ENCODE measurements around the gene CDKAL1. TPM values are rescaled to one million over a fixed set of nuclear protein-coding genes. Genes with fewer than 3 reads are reported as not detected.

CDKAL1 gene
- total and polyA plus RNA-seq, 9 of the 15 experiments (the other 6 are each of a cell fraction or from before 2014, with no cell fraction given): 11.2 to 36.3 (median 20.1) TPM

GRCh38 chr6:20629509-20629908, 95.3 kb downstream of the CDKAL1 start (continued):
- TF ChIP-seq ZNF239 (CRISPR knock-in tag; IDR thresholded peaks at IDR 0.05) (no peak), ZNF133 (CRISPR knock-in tag; IDR thresholded peaks at IDR 0.05) (no peak), SRSF7 (optimal IDR thresholded peaks at IDR 0.05; ENCODE audit: low read depth, low read length) (no peak), RFX1 (IDR thresholded peaks at IDR 0.05) (no peak)

DNA sequence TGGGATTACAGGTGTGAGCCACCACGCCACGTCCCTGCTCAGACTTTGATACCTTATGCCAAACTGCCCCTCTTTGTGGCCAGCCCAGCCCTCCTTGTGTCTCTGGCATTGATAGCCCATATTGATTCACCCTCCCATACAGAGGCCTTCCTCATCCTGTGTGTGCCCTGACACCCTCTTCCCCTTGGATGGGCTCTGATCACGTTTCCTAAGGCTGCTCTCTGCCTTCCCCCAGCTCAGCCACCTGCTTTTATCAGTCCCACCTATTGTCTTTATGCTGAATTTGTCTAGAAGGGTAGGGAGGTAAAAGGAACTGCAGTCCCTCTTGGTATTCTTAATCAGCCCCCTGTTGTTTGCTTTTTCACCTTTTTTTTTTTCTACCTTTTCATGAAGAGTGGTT, 95.9 kb downstream of the CDKAL1 start:
- DNase-seq (ENCODE audit: extremely low read depth in 1 of 4, low spot score in 3 of 4) (no peak), FAIRE-seq (no peak), ATAC-seq (no peak)
- in situ Hi-C loops (cut with MboI): no loop called here
- intact Hi-C loops (cut with micrococcal nuclease): no loop called here
- H3K4me3 ChIP-seq: no peak overlapping the region
- no peaks in the 10 kb centered on the region for H3K4me1 ChIP-seq (replicated peaks in 1 of 2; ENCODE audit: control insufficient read depth in 2 of 2, insufficient read depth in 2 of 2, low read length in 2 of 2)
- ChIA-PET CTCF (ENCODE audit: low intra/inter-chr PET ratio) (no interaction called here), POLR2A (no interaction called here)
- H3K9me3 ChIP-seq (replicated peaks; ENCODE audit: control insufficient read depth, insufficient read depth, low read depth, low read length): no peaks in the 10 kb centered on the region
- H3K27ac ChIP-seq (ENCODE audit: extremely low read depth, low read depth, low read length): no peak overlapping the region
- no peaks in the 10 kb centered on the region for H3K36me3 ChIP-seq (ENCODE audit: control insufficient read depth, insufficient read depth, low read length)
- no peaks in the 10 kb centered on the region for H4K20me1 ChIP-seq (replicated peaks; ENCODE audit: control insufficient read depth, insufficient read depth, low read length)
- no peak overlapping the region for H3K4me2 ChIP-seq (ENCODE audit: insufficient read depth, low read length)
- H3K9me1 ChIP-seq (ENCODE audit: control insufficient read depth, insufficient read depth, low read length): no peaks in the 10 kb centered on the region
- no peaks in the 10 kb centered on the region; the same call in 2 of the 3 replicates for H3K79me2 ChIP-seq (ENCODE audit: control insufficient read depth, insufficient read depth, low read length)
- BruUV-seq (replicated peaks): no TSS peak
- H3K27me3 ChIP-seq (ENCODE audit: control insufficient read depth in 2 of 2, insufficient read depth in 2 of 2, low read length in 2 of 2): no peaks in the 10 kb centered on the region
- no peak overlapping the region for H3K9ac ChIP-seq (ENCODE audit: insufficient read depth in 1 of 2, low read depth in 2 of 2, low read length in 2 of 2)
- no peak overlapping the region for H2AFZ ChIP-seq (ENCODE audit: low read depth, low read length)
- TF ChIP-seq ZNF239 (CRISPR knock-in tag; IDR thresholded peaks at IDR 0.05) (no peak), BDP1 (IDR thresholded peaks at IDR 0.05; ENCODE audit: insufficient read depth, insufficient read length) (no peak), NR2C1 (IDR thresholded peaks at IDR 0.05) (no peak), NR2C1 (tag; IDR thresholded peaks at IDR 0.05) (no peak), NCOA6 (IDR thresholded peaks at IDR 0.05) (no peak), CBX2 (IDR thresholded peaks at IDR 0.05; ENCODE audit: insufficient read depth, low read length, poor library complexity, severe bottlenecking) (no peak), JUN (IDR thresholded peaks at IDR 0.05; ENCODE audit: borderline replicate concordance, low read depth, low read length) (no peak), JUN (CRISPR knock-in tag; IDR thresholded peaks at IDR 0.05; ENCODE audit: borderline replicate concordance) (no peak), SMARCC2 (IDR thresholded peaks at IDR 0.05; ENCODE audit: low read depth) (no peak), SNAPC5 (CRISPR knock-in tag; IDR thresholded peaks at IDR 0.05) (no peak), ZKSCAN3 (CRISPR knock-in tag; IDR thresholded peaks at IDR 0.05) (no peak), DNMT1 (IDR thresholded peaks at IDR 0.05) (no peak), TFAM (CRISPR knock-in tag; conservative IDR thresholded peaks at IDR 0.05) (no peak), KAT8 (IDR thresholded peaks at IDR 0.05; ENCODE audit: low read depth) (no peak), ETV1 (tag; conservative IDR thresholded peaks at IDR 0.05; ENCODE audit: low read depth) (no peak)
- TF ChIP-seq, protein P1, sequence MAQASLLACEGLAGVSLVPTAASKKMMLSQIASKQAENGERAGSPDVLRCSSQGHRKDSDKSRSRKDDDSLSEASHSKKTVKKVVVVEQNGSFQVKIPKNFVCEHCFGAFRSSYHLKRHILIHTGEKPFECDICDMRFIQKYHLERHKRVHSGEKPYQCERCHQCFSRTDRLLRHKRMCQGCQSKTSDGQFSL (CRISPR knock-in tag; IDR thresholded peaks at IDR 0.05): no peak
- TF ChIP-seq, protein P1 (tag; IDR thresholded peaks at IDR 0.05): no peak
- TF ChIP-seq, protein P2, sequence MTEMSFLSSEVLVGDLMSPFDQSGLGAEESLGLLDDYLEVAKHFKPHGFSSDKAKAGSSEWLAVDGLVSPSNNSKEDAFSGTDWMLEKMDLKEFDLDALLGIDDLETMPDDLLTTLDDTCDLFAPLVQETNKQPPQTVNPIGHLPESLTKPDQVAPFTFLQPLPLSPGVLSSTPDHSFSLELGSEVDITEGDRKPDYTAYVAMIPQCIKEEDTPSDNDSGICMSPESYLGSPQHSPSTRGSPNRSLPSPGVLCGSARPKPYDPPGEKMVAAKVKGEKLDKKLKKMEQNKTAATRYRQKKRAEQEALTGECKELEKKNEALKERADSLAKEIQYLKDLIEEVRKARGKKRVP (CRISPR knock-in tag; IDR thresholded peaks at IDR 0.05): no peak
- WGBS (ENCODE audit: insufficient coverage, low coverage, missing lambda C conversion rate): 81% methylated on average over 3 of the region's 3 CpGs

Data from K562 (cell line).